GM12878 (cell line): ENCODE results near the gene CELF2. TPM values are rescaled to one million over a fixed set of nuclear protein-coding genes. Genes with fewer than 3 reads are reported as not detected.
A peak's percentile ranks its signal among the peaks of the same experiment; 100 is the strongest.

ENCODE experiments used
- ATAC-seq: fragments of 200-7000 bp; cut with Tn5 transposase; 3 replicates; pipeline ENCODE4 v1.9.1; 2020; ENCODE audit warnings: mild to moderate bottlenecking, moderate library complexity
- BruUV-seq: library from RNA; stranded (reverse); fragments of 400-500 nt; replicated peaks from 2 replicates; lab custom pipeline; 2021; lab: Mats Ljungman, UMichigan
- CTCF ChIA-PET: fragments of 300-600 bp; sonication (Branson Sonifier 250); formaldehyde crosslinking; extraction: SDS; loops from one replicate; lab custom pipeline; 2021; ENCODE audit warnings: inconsistent platforms; lab: Yijun Ruan, JAX
- POLR2A ChIA-PET: fragments of 350-600 bp; formaldehyde crosslinking; extraction: SDS; loops from one replicate; lab custom pipeline; 2021; ENCODE audit warnings: inconsistent platforms; lab: Charles Lee
- RAD21 ChIA-PET: fragments of 300-600 bp; sonication (Branson Sonifier 250); formaldehyde crosslinking; loops from one replicate; lab custom pipeline; 2023; ENCODE audit warnings: antibody characterized with exemption; ENCODE audit not compliant: unreplicated experiment; lab: Charles Lee
- SMC1A ChIA-PET: fragments of 300-600 bp; sonication (Branson Sonifier 250); formaldehyde crosslinking; loops from one replicate; lab custom pipeline; 2023; ENCODE audit not compliant: unreplicated experiment, uncharacterized antibody; lab: Charles Lee
- DNase-seq: peaks from one replicate; pipeline ENCODE4 v3.0.0-alpha.2; 2011; ENCODE audit warnings: low read depth, low spot score
- FAIRE-seq: peaks from 3 replicates; lab custom pipeline; 2011; peaks lifted over from hg19 to GRCh38; lab: Jason Lieb, UNC
- H2AFZ ChIP-seq: 2 replicates; pipeline ENCODE4 v1.6.0; 2011; ENCODE audit warnings: low read depth, low read length, control low read depth; ENCODE audit not compliant: control insufficient read depth
- H3K27ac ChIP-seq: 2 replicates; pipeline ENCODE4 v1.5.1; 2011; ENCODE audit warnings: control low read depth; ENCODE audit not compliant: control insufficient read depth, insufficient read depth
- H3K27me3 ChIP-seq, 2 experiments: replicated peaks in 1 of 2; 2 replicates each; pipeline versions ENCODE4 v1.6.0 to v1.6.1; 2011; ENCODE audit warnings: low read length in 1 of 2; ENCODE audit not compliant: control insufficient read depth in 2 of 2, insufficient read depth in 2 of 2
- H3K36me3 ChIP-seq, 2 experiments: 2 replicates each; pipeline ENCODE4 v1.5.1; 2011; ENCODE audit warnings: low read length in 1 of 2; ENCODE audit not compliant: control insufficient read depth in 2 of 2, insufficient read depth in 2 of 2
- H3K4me1 ChIP-seq: 2 replicates; pipeline ENCODE4 v1.6.1; 2011; ENCODE audit warnings: mild to moderate bottlenecking, low read length, moderate library complexity, mixed read lengths; ENCODE audit not compliant: control insufficient read depth, insufficient read depth
- H3K4me2 ChIP-seq: 2 replicates; pipeline ENCODE4 v1.6.0; 2011; ENCODE audit warnings: control low read depth; ENCODE audit not compliant: control insufficient read depth, insufficient read depth
- H3K4me3 ChIP-seq: fragments of 200-600 bp; sonication (generic); 2 replicates; pipeline ENCODE4 v1.5.1; 2016
- H3K79me2 ChIP-seq: 2 replicates; pipeline ENCODE4 v1.6.0; 2011; ENCODE audit warnings: low read length; ENCODE audit not compliant: control insufficient read depth, insufficient read depth
- H3K9ac ChIP-seq: 2 replicates; pipeline ENCODE4 v1.8.0; 2011; ENCODE audit warnings: low read length, control low read depth, mixed read lengths; ENCODE audit not compliant: control insufficient read depth, insufficient read depth
- H3K9me3 ChIP-seq: replicated peaks from 3 replicates; pipeline ENCODE4 v1.5.1; 2011; ENCODE audit warnings: mild to moderate bottlenecking, low read length; ENCODE audit not compliant: control insufficient read depth, insufficient read depth
- H4K20me1 ChIP-seq: 2 replicates; pipeline ENCODE4 v1.6.0; 2011; ENCODE audit not compliant: control insufficient read depth, insufficient read depth
- EZH2 ChIP-seq: IDR thresholded peaks from 2 replicates; pipeline ENCODE4 v1.6.1; 2012; ENCODE audit warnings: low read depth, mild to moderate bottlenecking, control low read depth, inconsistent platforms, low read length, borderline replicate concordance; ENCODE audit not compliant: control insufficient read depth
- MTA3 ChIP-seq: IDR thresholded peaks from 2 replicates; pipeline ENCODE4 v1.6.1; 2012; ENCODE audit warnings: low read length, inconsistent platforms, borderline replicate concordance
- STAT3 ChIP-seq: IDR thresholded peaks from 2 replicates; pipeline ENCODE4 v1.6.1; 2011; ENCODE audit warnings: low read depth, low read length, improper control_type of control experiment
- ZZZ3 ChIP-seq: IDR thresholded peaks from 2 replicates; pipeline ENCODE4 v1.6.1; 2011; ENCODE audit warnings: low read depth; ENCODE audit not compliant: control insufficient read depth, insufficient read length
- WGBS: methylation state at CpG from one replicate; pipeline ENCODE4 v1.1.6; 2016; ENCODE audit warnings: low lambda C conversion rate; ENCODE audit not compliant: insufficient replicate concordance, insufficient coverage; ENCODE audit errors: missing lambda C conversion rate; 5-methylcytosine and 5-hydroxymethylcytosine counted together
- in situ Hi-C: fragments of 300-500 bp; cut with MboI; formaldehyde crosslinking; loops from 9 replicates; pipeline ENCODE4 v1.14.3; 2018; ENCODE audit warnings: mixed read lengths
- intact Hi-C: fragments of 100-400 bp; cut with micrococcal nuclease; formaldehyde crosslinking; loops from one replicate; pipeline ENCODE4 v1.14.2; 2022; ENCODE audit not compliant: unreplicated experiment
- polyA plus RNA-seq, 11 experiments: library from polyadenylated mRNA; depleted of rRNA in 4 of 11; unstranded in 6 of 11; stranded (reverse) in 5 of 11; fragments of >200 nt; fragmentation: Nextera tagmentation in 4 of 11; fragmentation: Illumina TruSeq in 1 of 11; extraction: Ambion mirVana in 4 of 11; extraction: Trizol in 1 of 11; gene quantifications; 1 replicate in 1 of 11; 2 replicates in 10 of 11; pipeline versions ENCODE4 v1.2.1 to v1.2.3, GENCODE V29; 2011 to 2016; ENCODE audit warnings: inconsistent platforms in 2 of 11, missing spikeins in 2 of 11, low read depth in 1 of 11
- total RNA-seq, 4 experiments: library from RNA; depleted of rRNA in 3 of 4; stranded (reverse); fragments of >200 nt in 3 of 4; fragmentation: Illumina TruSeq in 1 of 4; extraction: Trizol in 1 of 4; gene quantifications; 2 replicates each; pipeline versions ENCODE4 v1.2.1 to v1.2.3, GENCODE V29; 2013 to 2021
- TF ChIP-seq, protein P1 (sequence below): fragments of 450-650 bp; IDR thresholded peaks from 2 replicates; pipeline ENCODE4 v1.6.1; 2016; ENCODE audit warnings: mild to moderate bottlenecking, moderate library complexity, borderline replicate concordance
- TF ChIP-seq, protein P2 (sequence below): fragments of 450-650 bp; formaldehyde crosslinking; IDR thresholded peaks from 2 replicates; pipeline ENCODE4 v1.5.0; 2022; ENCODE audit warnings: mild to moderate bottlenecking, missing genetic modification characterization

CELF2 gene
- total and polyA plus RNA-seq, 10 of the 15 experiments (the other 5 are each of a cell fraction or from before 2014, with no cell fraction given) = 20.8 to 129 (median 86.3) TPM

DNA sequence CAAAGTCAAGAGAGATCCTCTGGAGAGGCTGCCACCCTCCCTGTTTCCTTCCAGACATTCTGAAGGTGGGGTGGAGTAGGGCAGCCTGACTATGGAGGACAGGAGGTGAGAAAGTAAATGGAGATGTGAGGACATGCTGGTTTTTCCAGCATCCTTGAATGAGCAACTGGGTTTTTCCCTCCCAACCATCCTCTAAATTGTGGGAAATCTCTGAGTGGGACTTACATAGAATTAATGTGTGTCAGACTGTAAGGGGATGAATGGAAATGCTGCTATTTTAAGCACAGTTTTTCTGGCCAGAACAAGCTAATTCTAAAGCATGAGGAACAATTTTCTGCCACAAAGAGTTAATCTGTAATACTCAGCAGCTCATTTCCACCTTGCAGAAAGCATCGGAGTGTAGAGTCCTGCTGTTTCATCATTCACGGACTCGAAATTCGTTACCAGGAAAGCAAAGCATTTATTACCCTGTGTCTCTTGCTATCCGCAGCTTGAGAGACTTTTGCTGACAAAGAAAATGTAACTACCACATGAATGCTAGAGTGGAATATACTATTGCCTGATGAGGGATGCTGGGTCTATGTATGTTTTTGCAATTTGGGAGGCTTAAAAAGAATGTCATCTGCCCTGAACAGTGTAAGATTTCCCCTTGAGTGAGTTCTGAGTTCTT, 213.0 kb downstream of the CELF2 start:
- no peak for FAIRE-seq
- Histone ChIP-seq H3K27me3 (no peaks in the 10 kb centered on the region), H3K36me3 (peaks cover 22 to 32% of the 10 kb centered on the region in 2 experiments), H2AFZ (no peak overlapping the region), H3K27ac (peak overlapping the region; percentile 20), H3K9ac (no peak overlapping the region), H3K9me3 (no peaks in the 10 kb centered on the region), H4K20me1 (0 out of 2 replicates have a peak, but pooled peaks cover 5% of the 10 kb centered on the region), H3K79me2 (peaks cover 86% of the 10 kb centered on the region), H3K4me2 (no peak overlapping the region; the same call in 1 of the 2 replicates), H3K4me1 (peaks cover 70% of the 10 kb centered on the region), H3K4me3 (no peak overlapping the region)
- intact Hi-C loops = no loop called here
- BruUV-seq = no TSS peak
- in situ Hi-C loops = no loop called here
- POLR2A ChIA-PET = interaction anchor here (0.9 to 2.1 kb wide), 4 partner anchors 10 to 52 kb away, joined by 3 to 7 read pairs (median 4); no protein-coding TSS in a partner anchor
- TF ChIP-seq, protein P1, sequence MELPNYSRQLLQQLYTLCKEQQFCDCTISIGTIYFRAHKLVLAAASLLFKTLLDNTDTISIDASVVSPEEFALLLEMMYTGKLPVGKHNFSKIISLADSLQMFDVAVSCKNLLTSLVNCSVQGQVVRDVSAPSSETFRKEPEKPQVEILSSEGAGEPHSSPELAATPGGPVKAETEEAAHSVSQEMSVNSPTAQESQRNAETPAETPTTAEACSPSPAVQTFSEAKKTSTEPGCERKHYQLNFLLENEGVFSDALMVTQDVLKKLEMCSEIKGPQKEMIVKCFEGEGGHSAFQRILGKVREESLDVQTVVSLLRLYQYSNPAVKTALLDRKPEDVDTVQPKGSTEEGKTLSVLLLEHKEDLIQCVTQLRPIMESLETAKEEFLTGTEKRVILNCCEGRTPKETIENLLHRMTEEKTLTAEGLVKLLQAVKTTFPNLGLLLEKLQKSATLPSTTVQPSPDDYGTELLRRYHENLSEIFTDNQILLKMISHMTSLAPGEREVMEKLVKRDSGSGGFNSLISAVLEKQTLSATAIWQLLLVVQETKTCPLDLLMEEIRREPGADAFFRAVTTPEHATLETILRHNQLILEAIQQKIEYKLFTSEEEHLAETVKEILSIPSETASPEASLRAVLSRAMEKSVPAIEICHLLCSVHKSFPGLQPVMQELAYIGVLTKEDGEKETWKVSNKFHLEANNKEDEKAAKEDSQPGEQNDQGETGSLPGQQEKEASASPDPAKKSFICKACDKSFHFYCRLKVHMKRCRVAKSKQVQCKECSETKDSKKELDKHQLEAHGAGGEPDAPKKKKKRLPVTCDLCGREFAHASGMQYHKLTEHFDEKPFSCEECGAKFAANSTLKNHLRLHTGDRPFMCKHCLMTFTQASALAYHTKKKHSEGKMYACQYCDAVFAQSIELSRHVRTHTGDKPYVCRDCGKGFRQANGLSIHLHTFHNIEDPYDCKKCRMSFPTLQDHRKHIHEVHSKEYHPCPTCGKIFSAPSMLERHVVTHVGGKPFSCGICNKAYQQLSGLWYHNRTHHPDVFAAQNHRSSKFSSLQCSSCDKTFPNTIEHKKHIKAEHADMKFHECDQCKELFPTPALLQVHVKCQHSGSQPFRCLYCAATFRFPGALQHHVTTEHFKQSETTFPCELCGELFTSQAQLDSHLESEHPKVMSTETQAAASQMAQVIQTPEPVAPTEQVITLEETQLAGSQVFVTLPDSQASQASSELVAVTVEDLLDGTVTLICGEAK = no peak
- TF ChIP-seq EZH2 (no peak), MTA3 (no peak), STAT3 (no peak), ZZZ3 (no peak)
- TF ChIP-seq, protein P2, sequence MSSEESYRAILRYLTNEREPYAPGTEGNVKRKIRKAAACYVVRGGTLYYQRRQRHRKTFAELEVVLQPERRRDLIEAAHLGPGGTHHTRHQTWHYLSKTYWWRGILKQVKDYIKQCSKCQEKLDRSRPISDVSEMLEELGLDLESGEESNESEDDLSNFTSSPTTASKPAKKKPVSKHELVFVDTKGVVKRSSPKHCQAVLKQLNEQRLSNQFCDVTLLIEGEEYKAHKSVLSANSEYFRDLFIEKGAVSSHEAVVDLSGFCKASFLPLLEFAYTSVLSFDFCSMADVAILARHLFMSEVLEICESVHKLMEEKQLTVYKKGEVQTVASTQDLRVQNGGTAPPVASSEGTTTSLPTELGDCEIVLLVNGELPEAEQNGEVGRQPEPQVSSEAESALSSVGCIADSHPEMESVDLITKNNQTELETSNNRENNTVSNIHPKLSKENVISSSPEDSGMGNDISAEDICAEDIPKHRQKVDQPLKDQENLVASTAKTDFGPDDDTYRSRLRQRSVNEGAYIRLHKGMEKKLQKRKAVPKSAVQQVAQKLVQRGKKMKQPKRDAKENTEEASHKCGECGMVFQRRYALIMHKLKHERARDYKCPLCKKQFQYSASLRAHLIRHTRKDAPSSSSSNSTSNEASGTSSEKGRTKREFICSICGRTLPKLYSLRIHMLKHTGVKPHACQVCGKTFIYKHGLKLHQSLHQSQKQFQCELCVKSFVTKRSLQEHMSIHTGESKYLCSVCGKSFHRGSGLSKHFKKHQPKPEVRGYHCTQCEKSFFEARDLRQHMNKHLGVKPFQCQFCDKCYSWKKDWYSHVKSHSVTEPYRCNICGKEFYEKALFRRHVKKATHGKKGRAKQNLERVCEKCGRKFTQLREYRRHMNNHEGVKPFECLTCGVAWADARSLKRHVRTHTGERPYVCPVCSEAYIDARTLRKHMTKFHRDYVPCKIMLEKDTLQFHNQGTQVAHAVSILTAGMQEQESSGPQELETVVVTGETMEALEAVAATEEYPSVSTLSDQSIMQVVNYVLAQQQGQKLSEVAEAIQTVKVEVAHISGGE (CRISPR knock-in tag) = no peak
- RAD21 ChIA-PET = interaction anchor here (1.3 to 3.0 kb wide), 3 partner anchors 12 to 33 kb away, joined by 4 to 11 read pairs (median 5); no protein-coding TSS in a partner anchor
- 87% methylated on average over 5 of the region's 5 CpGs for WGBS
- CTCF ChIA-PET = interaction anchor here (1.1 to 1.5 kb wide), 5 partner anchors 15 to 39 kb away, joined by 3 to 5 read pairs (median 3); no protein-coding TSS in a partner anchor
- no peak for DNase-seq
- SMC1A ChIA-PET = interaction anchor here (0.7 to 10.1 kb wide), 7 partner anchors 11 to 118 kb away, joined by 3 to 108 read pairs (median 4); no protein-coding TSS in a partner anchor
- no peak for ATAC-seq
